Peyer's patch (tissue), 4 donors: ENCODE results near the gene TRAK2.

Experiments
- CTCF ChIP-seq, 6 experiments: fragments of 450-650 bp in 4 of 6; fragments of 200-600 bp in 2 of 6; sonication (generic) in 1 of 6; IDR thresholded peaks; one replicate each; pipeline ENCODE4 v1.5.1; 2017 to 2019; ENCODE audit warnings: antibody characterized with exemption in 6 of 6, mild to moderate bottlenecking in 3 of 6, moderate library complexity in 1 of 6
- POLR2A ChIP-seq, 2 donors: fragments of 450-650 bp; IDR thresholded peaks; one replicate each; pipeline ENCODE4 v1.5.1; 2017; ENCODE audit warnings: antibody characterized with exemption in 2 of 2, mild to moderate bottlenecking in 2 of 2, moderate library complexity in 2 of 2

GRCh38 chr2:201500534-201500933 lies 49.3 kb upstream of the TRAK2 start:
- TF ChIP-seq POLR2A (IDR thresholded peaks at IDR 0.05) (no peak), CTCF (IDR thresholded peaks at IDR 0.05) (no peak)
